ENCODE measurements around the gene POLR2M. TPM values are rescaled to one million over a fixed set of nuclear protein-coding genes. Genes with fewer than 3 reads are reported as not detected.

POLR2M gene
- total RNA-seq, 1 experiment from 2014 or later, result 53.9 TPM

DNA sequence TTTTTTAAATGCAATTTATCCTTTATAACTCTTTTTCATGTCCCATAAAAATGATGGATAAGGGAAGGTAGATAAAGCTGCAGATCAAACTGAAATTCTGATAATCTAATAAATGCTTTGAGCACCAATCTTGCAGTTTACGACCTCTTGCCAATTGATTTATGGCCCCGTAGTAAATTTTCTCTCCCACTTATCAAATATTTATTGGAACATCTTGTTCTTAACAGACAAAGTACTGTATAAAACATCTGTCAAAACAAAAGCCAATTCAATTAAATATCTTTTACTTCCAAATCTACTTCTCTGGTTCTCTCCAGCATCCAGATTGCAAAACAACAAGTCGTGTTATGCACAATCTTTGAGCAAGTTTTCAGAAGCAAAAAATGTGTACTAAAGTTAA is 34.6 kb downstream of the POLR2M start:
- ChIA-PET POLR2A (ENCODE audit: unreplicated experiment) (no interaction called here), CTCF (no interaction called here)
- intact Hi-C loops (cut with micrococcal nuclease; ENCODE audit: unreplicated experiment), result no loop called here
- Histone ChIP-seq H3K79me2 (ENCODE audit: low read depth) (no peaks in the 10 kb centered on the region), H3K27me3 (ENCODE audit: insufficient read depth, low read depth) (no peaks in the 10 kb centered on the region), H3K4me1 (replicated peaks; ENCODE audit: insufficient read depth) (no peaks in the 10 kb centered on the region), H4K20me1 (ENCODE audit: insufficient read depth) (no peaks in the 10 kb centered on the region), H3F3A (ENCODE audit: insufficient read depth, low read depth) (no peaks in the 10 kb centered on the region), H2AFZ (no peak overlapping the region), H3K9me2 (ENCODE audit: insufficient read depth) (no peaks in the 10 kb centered on the region), H3K4me3 (no peak overlapping the region), H3K36me3 (ENCODE audit: low read depth) (no peaks in the 10 kb centered on the region), H3K27ac (no peak overlapping the region), H3K9me3 (ENCODE audit: insufficient read depth, low read depth) (no peaks in the 10 kb centered on the region), H3K4me2 (no peak overlapping the region)
- DNase-seq, result no peak
- no TSS peak for BruUV-seq (replicated peaks)
- no peak for TF ChIP-seq EZH2 (IDR thresholded peaks at IDR 0.05; ENCODE audit: low read depth)
- TF ChIP-seq, protein P1, sequence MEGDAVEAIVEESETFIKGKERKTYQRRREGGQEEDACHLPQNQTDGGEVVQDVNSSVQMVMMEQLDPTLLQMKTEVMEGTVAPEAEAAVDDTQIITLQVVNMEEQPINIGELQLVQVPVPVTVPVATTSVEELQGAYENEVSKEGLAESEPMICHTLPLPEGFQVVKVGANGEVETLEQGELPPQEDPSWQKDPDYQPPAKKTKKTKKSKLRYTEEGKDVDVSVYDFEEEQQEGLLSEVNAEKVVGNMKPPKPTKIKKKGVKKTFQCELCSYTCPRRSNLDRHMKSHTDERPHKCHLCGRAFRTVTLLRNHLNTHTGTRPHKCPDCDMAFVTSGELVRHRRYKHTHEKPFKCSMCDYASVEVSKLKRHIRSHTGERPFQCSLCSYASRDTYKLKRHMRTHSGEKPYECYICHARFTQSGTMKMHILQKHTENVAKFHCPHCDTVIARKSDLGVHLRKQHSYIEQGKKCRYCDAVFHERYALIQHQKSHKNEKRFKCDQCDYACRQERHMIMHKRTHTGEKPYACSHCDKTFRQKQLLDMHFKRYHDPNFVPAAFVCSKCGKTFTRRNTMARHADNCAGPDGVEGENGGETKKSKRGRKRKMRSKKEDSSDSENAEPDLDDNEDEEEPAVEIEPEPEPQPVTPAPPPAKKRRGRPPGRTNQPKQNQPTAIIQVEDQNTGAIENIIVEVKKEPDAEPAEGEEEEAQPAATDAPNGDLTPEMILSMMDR (conservative IDR thresholded peaks at IDR 0.05), result no peak

DNA sequence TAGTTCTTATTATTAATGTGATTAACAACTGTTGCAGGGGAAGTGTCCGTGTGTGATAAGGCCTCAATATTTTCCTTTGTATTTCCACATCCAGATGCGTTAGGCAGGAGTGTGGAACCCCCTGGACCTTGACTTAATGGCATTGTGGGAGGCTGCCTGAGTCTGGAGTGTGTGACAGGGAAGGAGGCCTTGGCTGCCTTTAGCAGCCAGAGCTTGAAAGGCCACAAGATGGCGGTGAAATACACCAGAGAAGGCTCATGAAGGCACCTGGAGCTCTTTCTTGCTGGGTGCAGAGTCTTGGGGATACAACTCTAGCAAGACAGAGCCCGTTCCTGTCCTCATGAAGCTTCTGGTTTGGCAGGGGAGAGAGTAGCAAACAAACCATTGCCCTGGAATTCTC is 36.9 kb downstream of the POLR2M start:
- Histone ChIP-seq H3F3A (ENCODE audit: insufficient read depth, low read depth) (no peaks in the 10 kb centered on the region), H3K4me3 (no peak overlapping the region), H3K9me3 (ENCODE audit: insufficient read depth, low read depth) (no peaks in the 10 kb centered on the region), H3K79me2 (ENCODE audit: low read depth) (no peaks in the 10 kb centered on the region), H3K4me1 (replicated peaks; ENCODE audit: insufficient read depth) (no peaks in the 10 kb centered on the region), H2AFZ (no peak overlapping the region), H3K36me3 (ENCODE audit: low read depth) (no peaks in the 10 kb centered on the region), H3K27me3 (ENCODE audit: insufficient read depth, low read depth) (no peaks in the 10 kb centered on the region), H3K27ac (no peak overlapping the region), H3K9me2 (ENCODE audit: insufficient read depth) (no peaks in the 10 kb centered on the region), H4K20me1 (ENCODE audit: insufficient read depth) (no peaks in the 10 kb centered on the region), H3K4me2 (no peak overlapping the region)
- TF ChIP-seq, protein P1 (conservative IDR thresholded peaks at IDR 0.05), result no peak
- no peak for TF ChIP-seq EZH2 (IDR thresholded peaks at IDR 0.05; ENCODE audit: low read depth)
- POLR2A ChIA-PET (ENCODE audit: unreplicated experiment), result no interaction called here
- no peak for DNase-seq
- intact Hi-C loops (cut with micrococcal nuclease; ENCODE audit: unreplicated experiment), result no loop called here
- CTCF ChIA-PET, result interaction anchor here (0.6 to 1.0 kb wide), 3 partner anchors 10 to 328 kb away, joined by 3 to 9 read pairs (median 5); no protein-coding TSS in a partner anchor
- no TSS peak for BruUV-seq (replicated peaks)

DNA sequence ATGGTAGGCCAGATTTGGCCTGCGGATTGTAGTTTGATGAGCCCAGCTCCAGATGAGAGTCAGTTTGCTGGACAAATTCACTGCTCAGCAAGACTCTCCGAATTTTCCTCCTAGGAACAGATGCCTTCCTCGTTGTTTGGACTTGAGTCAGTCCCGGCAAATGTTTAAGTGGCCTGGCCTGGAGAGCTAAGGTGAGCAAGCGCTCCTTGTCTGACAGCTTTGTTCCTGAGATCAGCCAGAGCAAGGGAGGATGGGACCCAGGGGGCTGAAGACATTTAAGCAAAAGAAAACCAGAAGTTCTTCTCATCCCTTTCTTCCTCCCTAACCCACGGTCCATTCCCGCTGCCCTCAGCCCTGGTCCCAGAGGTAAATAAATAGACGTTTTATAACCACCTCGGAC is 40.3 kb downstream of the POLR2M start:
- BruUV-seq (replicated peaks), result no TSS peak
- H3F3A ChIP-seq (ENCODE audit: insufficient read depth, low read depth), result no peaks in the 10 kb centered on the region

More for the DNA sequence above, 40.3 kb downstream of the POLR2M start:
- Histone ChIP-seq H3K4me2 (no peak overlapping the region), H3K36me3 (ENCODE audit: low read depth) (no peaks in the 10 kb centered on the region), H3K27ac (no peak overlapping the region), H3K9me2 (ENCODE audit: insufficient read depth) (no peaks in the 10 kb centered on the region), H3K4me3 (no peak overlapping the region), H3K79me2 (ENCODE audit: low read depth) (no peaks in the 10 kb centered on the region), H3K9me3 (ENCODE audit: insufficient read depth, low read depth) (no peaks in the 10 kb centered on the region), H2AFZ (no peak overlapping the region), H3K27me3 (ENCODE audit: insufficient read depth, low read depth) (no peaks in the 10 kb centered on the region), H3K4me1 (replicated peaks; ENCODE audit: insufficient read depth) (no peaks in the 10 kb centered on the region), H4K20me1 (ENCODE audit: insufficient read depth) (no peaks in the 10 kb centered on the region)
- TF ChIP-seq, protein P1 (conservative IDR thresholded peaks at IDR 0.05), result no peak
- no peak for TF ChIP-seq EZH2 (IDR thresholded peaks at IDR 0.05; ENCODE audit: low read depth)
- DNase-seq, result no peak
- ChIA-PET CTCF (no interaction called here), POLR2A (ENCODE audit: unreplicated experiment) (no interaction called here)
- intact Hi-C loops (cut with micrococcal nuclease; ENCODE audit: unreplicated experiment), result no loop called here

Data from PC-9 (cell line).